Retina (tissue), 1 donor: ENCODE results near the gene DLG1.
A peak's percentile ranks its signal among the peaks of the same experiment; 100 is the strongest.
"Not testable (repeated sequence)": the region's sequence is repeated elsewhere in the genome, so short reads cannot be mapped to it uniquely, and the experiment has no call there.

ENCODE experiments used
- DNase-seq: peaks from one replicate; pipeline ENCODE4 v3.0.0-alpha.2; 2016

The DLG1 gene

GRCh38 chr3:197209366-197210260 lies 88.8 kb downstream of the DLG1 start:
- DNase-seq: no peak

DNA sequence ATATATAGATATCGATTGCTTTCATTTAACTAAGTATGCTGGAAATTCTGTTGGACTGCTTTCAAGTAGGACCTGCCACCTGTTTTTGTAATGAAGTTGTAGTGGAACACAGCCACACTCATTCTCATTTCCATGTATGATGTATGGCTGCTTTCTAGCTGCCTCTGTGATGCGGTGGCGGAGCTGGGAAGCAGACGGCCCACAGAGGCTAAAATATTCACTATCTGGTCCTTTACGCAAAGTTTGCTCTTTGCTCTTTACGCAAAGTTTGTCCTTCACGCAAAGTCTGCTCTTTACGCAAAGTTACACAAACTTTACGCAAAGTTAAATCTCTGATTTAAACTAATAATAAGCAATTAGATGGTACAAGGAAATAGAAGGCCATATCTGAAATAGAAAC lies 91.5 kb downstream of the DLG1 start:
- no peak for DNase-seq

DNA sequence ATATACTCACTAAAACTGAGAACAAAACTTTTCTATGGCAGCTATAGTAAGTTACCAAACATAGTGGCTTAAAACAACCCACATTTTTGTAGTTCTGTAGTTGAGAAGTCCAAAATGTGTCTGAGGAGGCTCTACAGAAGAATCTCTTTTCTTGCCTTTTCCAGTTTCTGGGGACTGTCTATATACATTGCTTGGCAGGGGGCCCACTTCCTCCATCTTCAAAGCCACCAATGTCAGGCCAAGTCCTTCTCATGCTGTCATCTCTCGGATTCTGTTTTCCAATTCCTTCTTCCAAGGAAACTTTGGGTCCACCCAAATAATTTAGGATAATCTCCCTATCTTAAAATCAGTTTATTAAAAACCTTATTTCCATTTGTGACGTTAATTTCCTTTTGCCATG lies 92.7 kb downstream of the DLG1 start:
- DNase-seq: no peak

GRCh38 chr3:197205265-197205664 lies 93.1 kb downstream of the DLG1 start:
- no peak for DNase-seq

DNA sequence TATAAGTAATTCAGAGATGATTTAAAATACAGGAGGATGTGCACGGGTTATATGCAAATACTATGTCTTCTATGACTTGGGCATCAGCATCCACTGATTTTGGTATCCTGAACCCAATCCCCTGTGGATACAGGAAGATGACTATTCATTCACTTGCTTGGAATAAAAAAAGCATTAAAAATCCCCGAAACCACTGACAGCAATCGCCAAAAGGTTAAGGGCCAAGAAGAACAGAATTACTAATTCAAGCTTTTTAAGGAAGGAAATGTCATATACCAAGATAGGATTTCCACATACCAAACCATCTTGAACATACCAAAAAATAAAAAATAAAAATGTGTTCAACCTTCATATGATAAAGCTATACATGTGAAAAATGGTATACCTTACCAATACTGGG lies 93.7 kb downstream of the DLG1 start:
- DNase-seq: no peak

GRCh38 chr3:197203714-197204146 lies 94.7 kb downstream of the DLG1 start:
- DNase-seq: no peak

DNA sequence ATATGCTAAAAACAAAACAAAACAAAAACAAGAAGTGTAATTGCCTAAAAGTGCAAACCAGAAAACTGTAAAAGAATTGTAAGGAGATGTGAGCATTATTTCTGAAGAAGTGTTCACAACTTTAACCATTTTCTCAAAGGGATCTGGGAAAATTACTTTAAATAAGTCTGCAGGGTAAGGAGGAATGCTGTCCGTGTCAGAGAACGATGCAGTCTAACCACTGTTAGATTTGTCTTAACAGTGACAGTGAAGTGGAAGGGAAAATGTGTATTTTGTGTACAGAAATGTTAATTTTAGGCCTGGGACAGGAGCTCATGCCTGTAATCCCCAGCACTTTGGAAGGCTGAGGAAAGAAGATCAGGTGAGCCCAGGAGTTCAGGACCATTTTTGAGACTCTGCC lies 95.7 kb downstream of the DLG1 start:
- no peak for DNase-seq

- no peak for DNase-seq
Observed at GRCh38 chr3:197201791-197202452, 96.5 kb downstream of the DLG1 start.

DNA sequence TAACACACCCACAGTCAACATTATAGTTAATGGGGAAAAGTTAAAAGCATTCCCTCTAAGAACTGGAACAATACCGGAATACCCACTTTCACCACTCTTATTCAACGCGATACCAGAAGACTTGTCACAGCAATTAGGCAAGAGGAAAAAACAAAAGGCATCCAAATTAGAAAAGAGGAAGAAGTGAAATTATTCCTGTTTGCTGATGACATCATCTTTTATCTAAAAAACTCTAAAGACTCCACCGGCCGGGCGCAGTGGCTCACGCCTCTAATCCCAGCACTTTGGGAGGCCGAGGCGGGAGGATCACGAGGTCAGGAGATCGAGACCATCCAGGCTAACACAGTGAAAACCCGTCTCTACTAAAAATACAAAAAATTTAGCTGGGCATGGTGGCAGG lies 97.6 kb downstream of the DLG1 start:
- not testable (repeated sequence) for DNase-seq

GRCh38 chr3:197197334-197197733 lies 101.1 kb downstream of the DLG1 start:
- no peak for DNase-seq

GRCh38 chr3:197196192-197196591 lies 102.2 kb downstream of the DLG1 start:
- no peak for DNase-seq

GRCh38 chr3:197195326-197195725 lies 103.1 kb downstream of the DLG1 start:
- DNase-seq: no peak

GRCh38 chr3:197193759-197194158 lies 104.7 kb downstream of the DLG1 start:
- not testable (repeated sequence) for DNase-seq

DNA sequence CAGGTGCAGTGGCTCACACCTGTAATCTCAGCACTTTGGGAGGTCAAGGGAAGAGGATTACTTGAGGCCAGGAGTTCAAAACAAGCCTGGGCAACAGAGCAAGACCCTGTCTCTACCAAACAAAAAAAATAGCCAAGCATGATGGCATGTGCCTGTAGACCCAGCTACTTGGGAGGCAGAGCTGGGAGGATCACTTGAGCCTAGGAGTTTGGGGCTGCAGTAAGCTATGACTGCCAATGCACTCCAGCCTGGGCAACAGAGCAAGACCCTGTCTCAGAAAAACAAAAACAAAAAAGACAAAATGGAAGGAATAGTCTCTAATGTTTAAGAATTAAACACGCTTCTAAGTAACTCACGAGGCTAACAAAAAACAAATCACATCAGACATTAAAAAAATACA lies 106.5 kb downstream of the DLG1 start:
- no peak for DNase-seq

GRCh38 chr3:197189623-197190022 lies 108.8 kb downstream of the DLG1 start:
- no peak for DNase-seq

GRCh38 chr3:197188963-197189362 lies 109.4 kb downstream of the DLG1 start:
- no peak for DNase-seq

- DNase-seq: peak; percentile 18
Observed at GRCh38 chr3:197186887-197187588, 111.4 kb downstream of the DLG1 start.

DNA sequence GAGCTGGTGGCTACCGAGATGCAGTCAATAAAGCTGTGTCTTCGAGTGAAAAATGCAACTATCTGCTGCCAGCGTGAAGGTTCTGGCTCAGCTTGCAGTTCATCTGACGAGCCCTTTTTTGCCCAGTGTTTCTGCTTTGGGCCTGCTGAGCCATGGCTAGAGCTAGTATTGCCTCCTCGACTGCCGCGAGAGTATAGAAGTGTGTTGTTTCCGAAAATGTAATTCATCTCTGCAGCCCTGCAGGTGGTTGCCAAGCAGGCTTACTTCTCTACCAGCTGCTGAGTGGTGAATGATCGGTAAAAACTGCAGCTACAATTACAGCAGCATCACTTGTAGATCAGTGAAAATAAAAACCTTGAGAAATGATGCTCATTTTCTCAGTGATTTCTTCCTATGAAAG lies 114.8 kb downstream of the DLG1 start:
- DNase-seq: peak; percentile 10

DNA sequence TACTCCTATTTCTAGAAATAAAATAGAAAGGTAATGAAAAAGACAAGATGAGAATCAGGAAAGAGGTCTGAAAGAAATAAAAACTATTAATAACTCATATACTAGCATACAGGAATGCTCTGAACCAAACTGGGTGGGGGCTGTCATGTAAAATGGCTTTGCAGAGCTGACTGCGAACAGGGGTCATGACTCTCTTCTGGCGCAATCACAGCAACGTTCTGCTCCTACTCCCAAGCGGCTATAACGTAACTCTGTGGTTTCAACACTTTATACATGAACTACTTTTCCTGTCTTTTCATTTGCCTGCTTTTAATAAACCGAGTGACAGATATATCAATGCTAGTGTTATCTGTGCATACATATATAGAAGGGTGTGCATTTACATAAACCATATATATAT lies 116.7 kb downstream of the DLG1 start:
- no peak for DNase-seq

GRCh38 chr3:197178998-197179397 lies 119.4 kb downstream of the DLG1 start:
- DNase-seq: no peak

DNA sequence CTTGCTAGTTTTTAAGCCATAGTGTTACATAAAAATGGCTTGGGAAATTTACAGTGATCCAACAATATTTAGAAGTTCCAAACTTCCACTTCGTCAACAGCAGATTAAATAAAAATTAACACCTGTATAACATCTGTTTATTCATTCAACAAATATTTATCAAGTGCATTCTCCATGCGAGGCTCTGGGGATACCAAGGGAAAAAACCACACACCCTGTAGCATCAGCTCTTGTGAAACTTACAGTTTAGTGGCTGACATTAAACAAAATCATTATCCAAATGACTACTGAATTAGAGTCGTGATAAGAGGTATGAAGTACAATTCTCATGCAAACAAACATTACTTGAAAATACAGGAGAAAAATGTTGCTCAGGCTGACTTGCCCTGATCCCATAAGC lies 122.9 kb downstream of the DLG1 start:
- DNase-seq: no peak

DNA sequence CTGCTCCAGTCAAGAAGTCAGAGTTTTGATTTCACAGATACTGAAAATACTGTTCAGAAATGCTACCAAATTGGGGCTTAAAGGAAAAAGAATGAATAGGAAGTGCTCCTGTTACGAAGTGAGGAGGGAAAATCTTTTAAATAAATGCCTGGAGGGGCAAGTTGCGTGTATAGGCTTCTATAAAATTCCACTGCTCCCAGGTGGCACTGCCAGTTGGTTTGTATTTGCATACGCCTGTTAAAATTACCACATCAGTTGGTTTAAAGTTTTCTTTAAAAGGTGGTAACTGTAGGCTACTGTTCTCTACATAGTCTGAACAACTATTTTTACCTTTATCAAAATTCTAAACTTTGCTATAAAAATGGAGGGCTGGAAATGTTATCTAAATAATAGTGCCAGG lies 123.5 kb downstream of the DLG1 start:
- no peak for DNase-seq

DNA sequence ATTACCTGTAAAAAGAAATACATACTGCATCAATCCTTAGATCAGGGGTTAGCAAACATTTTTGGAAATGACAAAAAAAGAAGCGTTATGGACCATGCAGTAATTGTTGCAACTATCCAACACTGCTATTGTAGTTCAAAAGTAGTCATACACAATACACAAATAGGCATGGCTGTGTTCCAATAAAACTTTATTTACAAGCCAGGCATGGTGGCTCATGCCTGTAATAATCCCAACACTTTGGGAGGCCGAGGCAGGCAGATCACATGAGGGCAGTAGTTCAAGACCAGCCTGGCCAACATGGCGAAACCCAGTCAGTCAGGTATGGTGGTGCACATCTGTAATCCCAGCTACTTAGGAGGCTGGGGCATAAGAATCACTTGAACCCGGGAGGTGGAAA lies 124.8 kb downstream of the DLG1 start:
- DNase-seq: no peak
